SJSA1 (cell line): ENCODE measurements around the gene C16orf95. TPM values are rescaled to one million over a fixed set of nuclear protein-coding genes. Genes with fewer than 3 reads are reported as not detected.
"Not testable (repeated sequence)": the region's sequence is repeated elsewhere in the genome, so short reads cannot be mapped to it uniquely, and the experiment has no call there.

Experiments used
- DNase-seq, 2 experiments: peaks; one replicate each; pipeline ENCODE4 v3.0.0-alpha.2; 2015 to 2020; ENCODE audit warnings: low spot score in 2 of 2, low read depth in 1 of 2
- H3K27ac ChIP-seq: fragments of 250-450 bp; sonication (Bioruptor Pico); 2 replicates; pipeline ENCODE4 v1.5.1; 2020; ENCODE audit warnings: mild to moderate bottlenecking, moderate library complexity
- H3K27me3 ChIP-seq: fragments of 250-450 bp; sonication (Bioruptor Pico); replicated peaks from 2 replicates; pipeline ENCODE4 v1.5.1; 2020; ENCODE audit warnings: mild to moderate bottlenecking, moderate library complexity
- H3K36me3 ChIP-seq: fragments of 250-450 bp; sonication (Bioruptor Pico); 2 replicates; pipeline ENCODE4 v1.5.1; 2020; ENCODE audit warnings: mild to moderate bottlenecking
- H3K4me1 ChIP-seq: fragments of 250-450 bp; sonication (Bioruptor Pico); replicated peaks from 2 replicates; pipeline ENCODE4 v1.6.1; 2021; ENCODE audit warnings: mild to moderate bottlenecking
- H3K4me3 ChIP-seq: fragments of 250-450 bp; sonication (Bioruptor Pico); 2 replicates; pipeline ENCODE4 v1.5.1; 2020; ENCODE audit warnings: mild to moderate bottlenecking
- H3K9me3 ChIP-seq: fragments of 250-450 bp; sonication (Bioruptor Pico); replicated peaks from 2 replicates; pipeline ENCODE4 v1.5.1; 2020; ENCODE audit warnings: mild to moderate bottlenecking
- total RNA-seq: library from RNA; depleted of rRNA; stranded (reverse); fragments of >200 nt; shearing (Covaris generic); gene quantifications from 2 replicates; pipeline ENCODE4 v1.2.3, GENCODE V29; 2014

The C16orf95 gene
- total RNA-seq, 1 experiment from 2014 or later = 4.9 TPM

DNA sequence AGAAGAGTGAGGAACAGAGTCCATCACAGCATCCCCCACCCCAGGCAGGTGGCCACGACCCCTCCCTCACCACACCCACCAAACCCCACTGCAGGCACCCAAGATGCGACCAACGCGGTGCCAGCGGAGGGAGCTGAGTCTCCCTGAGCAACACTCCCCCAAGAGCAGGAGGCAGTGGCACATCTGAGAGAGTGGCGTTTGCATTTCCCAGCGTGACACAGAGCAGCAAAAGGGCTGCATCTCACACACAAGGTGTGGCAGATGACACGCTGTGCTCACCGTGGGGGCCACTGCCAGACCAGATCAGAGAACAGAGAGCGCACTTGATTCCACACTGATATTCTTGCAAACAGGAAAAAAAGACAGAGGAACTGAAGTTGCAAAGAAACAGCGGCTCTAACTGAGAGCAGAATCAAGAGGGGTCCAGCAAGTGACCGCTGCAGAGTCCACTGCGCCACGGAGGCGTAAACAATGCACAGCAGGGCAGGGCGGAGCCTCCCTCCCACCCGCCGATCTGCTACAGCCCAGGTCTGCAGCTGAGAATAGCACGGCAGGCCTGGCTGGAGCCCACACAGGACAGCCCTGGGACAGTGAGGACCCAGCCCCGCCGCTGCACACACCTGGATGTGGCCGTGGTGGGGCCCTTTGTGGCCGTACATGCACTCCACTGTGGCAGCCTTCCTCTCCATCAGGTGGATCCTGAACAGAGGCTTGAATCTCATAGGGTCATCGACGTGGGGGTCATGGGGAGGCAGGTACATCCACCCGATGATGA, 26.0 kb upstream of the C16orf95 start:
- peaks cover 58% of the 10 kb centered on the region for H3K36me3 ChIP-seq
- H3K9me3 ChIP-seq = no peaks in the 10 kb centered on the region
- DNase-seq = no peak

DNA sequence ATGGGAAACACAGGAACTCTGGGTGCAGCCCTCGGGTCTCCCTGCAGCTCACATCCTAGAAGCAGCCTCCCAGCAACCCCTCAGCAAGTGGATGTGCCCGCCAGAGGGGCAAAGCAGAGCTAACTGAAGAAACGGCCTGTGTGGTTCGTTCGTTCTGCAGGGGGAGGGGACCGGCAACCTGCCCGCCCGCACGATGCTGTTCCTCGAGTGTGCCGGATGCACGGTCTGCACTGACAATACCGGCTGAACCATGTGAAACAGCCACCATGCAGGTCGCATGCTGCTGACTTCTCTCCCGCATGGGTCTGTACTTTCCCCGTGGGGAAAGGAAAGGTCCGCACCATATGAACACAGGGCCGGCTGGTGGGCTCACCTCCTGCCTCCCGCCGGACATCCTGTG, 25.3 kb upstream of the C16orf95 start:
- Histone ChIP-seq H3K4me1 (peaks cover 67% of the 10 kb centered on the region), H3K27me3 (no peaks in the 10 kb centered on the region), H3K9me3 (no peaks in the 10 kb centered on the region), H3K36me3 (peaks cover 56% of the 10 kb centered on the region), H3K4me3 (no peak overlapping the region), H3K27ac (no peak overlapping the region)
- no peak for DNase-seq

More for the DNA sequence above, 26.0 kb upstream of the C16orf95 start:
- H3K4me1 ChIP-seq = peaks cover 60% of the 10 kb centered on the region
- no peak overlapping the region for H3K4me3 ChIP-seq
- no peaks in the 10 kb centered on the region for H3K27me3 ChIP-seq
- H3K27ac ChIP-seq = no peak overlapping the region

DNA sequence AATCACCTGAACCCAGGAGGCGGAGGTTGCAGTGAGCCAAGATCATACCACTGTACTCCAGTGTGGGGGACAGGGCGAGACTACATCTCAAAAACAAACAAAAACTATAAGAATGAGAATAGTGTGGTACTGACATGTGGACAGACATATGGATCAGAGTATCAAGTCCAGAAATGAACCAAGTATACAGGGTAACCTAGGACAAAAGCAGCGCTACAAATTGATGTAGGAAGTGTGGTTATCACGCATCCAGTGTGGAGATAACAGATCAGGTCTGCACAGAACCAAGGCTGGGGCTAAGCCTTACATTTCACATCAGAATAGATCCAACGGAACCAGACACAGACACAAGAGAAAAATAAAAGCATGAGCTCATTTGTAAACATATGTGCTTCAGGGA, 23.0 kb upstream of the C16orf95 start:
- Histone ChIP-seq H3K27me3 (no peaks in the 10 kb centered on the region), H3K36me3 (peaks cover 49% of the 10 kb centered on the region), H3K9me3 (no peaks in the 10 kb centered on the region), H3K4me1 (peaks cover 83% of the 10 kb centered on the region), H3K27ac (no peak overlapping the region), H3K4me3 (no peak overlapping the region)
- no peak for DNase-seq

DNA sequence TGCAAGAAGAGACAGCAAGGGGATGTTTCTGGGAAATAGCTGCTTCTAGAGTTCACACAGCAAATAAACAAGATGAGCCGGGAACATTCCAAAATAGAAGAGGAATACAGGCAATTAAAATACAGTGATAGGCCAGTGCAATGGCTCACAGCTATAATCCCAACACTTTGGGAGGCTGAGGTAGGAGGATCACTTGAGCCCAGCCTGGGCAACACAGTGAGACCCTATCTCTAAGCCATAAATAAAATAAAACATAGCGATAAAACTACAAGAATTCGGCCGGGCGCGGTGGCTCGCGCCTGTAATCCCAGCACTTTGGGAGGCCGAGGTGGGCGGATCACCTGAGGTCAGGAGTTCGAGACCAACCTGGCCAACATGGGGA, 22.5 kb upstream of the C16orf95 start:
- peaks cover 54% of the 10 kb centered on the region for H3K36me3 ChIP-seq
- H3K4me3 ChIP-seq, H3K27ac ChIP-seq, DNase-seq, H3K9me3 ChIP-seq, H3K27me3 ChIP-seq: not testable (repeated sequence)
- peaks cover 83% of the 10 kb centered on the region for H3K4me1 ChIP-seq

DNA sequence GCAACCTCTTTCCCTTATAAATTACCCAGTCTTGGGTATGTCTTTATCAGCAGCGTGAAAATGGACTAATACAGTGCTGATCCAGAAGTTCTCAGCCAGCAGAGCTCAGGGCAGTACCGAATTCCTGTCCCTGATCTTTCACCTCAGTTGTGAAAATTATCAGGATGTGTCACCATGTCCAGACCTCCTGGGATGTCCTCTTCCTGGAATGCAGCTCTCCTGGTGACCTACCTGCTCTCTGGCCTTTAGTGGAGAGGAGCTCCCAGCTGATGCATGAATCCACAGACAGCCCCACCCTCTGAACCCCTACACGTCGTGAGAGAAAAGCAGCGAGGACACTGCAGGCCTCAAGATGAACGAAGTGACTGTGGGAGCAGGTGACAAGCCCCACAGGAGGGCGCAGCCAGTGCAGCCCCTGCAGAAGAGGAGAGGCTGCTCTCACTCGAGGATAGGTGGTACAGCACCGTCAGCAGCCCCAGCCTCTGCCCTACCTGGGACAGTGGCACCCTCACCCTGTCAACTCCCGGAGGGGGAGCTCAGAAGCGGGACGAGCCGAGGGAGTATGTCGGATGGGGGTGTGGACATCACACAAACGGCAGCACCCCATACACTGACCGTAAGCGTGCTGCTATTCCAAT, 22.0 kb upstream of the C16orf95 start:
- H3K4me3 ChIP-seq = no peak overlapping the region
- no peaks in the 10 kb centered on the region for H3K27me3 ChIP-seq
- H3K36me3 ChIP-seq = peaks cover 59% of the 10 kb centered on the region
- DNase-seq = no peak
- no peaks in the 10 kb centered on the region for H3K9me3 ChIP-seq
- peaks cover 84% of the 10 kb centered on the region for H3K4me1 ChIP-seq
- H3K27ac ChIP-seq = no peak overlapping the region

DNA sequence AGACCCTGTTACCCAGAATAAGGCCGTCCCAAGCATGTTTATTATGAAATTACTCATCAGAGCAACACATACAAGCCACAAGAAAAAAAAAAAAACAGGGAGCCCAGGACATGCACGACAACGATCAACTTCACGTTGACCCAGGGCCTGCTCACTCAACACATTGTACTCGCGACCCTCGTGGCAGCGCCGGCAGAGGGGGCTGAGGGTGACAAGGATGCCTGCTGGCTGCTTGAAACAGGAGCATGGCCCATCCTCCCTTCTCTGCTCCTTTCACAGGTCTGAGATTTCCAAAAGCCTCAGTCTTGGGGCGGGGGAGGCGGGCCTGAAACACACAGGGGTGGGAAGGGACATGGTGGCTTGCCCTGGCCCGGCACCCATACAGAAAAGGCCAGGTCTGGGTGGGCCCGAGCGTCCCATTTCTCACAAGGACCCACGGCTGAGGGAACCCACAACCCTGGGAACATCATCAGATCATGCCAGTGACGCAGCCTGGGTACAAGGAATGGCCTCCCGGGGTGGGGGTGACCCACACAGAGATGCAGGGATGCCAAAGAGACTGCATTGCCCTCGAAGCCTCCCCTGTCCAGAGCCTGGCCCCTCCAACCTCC, 21.1 kb upstream of the C16orf95 start:
- DNase-seq = no peak
- Histone ChIP-seq H3K27me3 (no peaks in the 10 kb centered on the region), H3K27ac (peak overlapping the region; percentile 54; the same call in 1 of the 2 replicates), H3K36me3 (peaks cover 59% of the 10 kb centered on the region), H3K4me3 (no peak overlapping the region), H3K4me1 (peaks cover 83% of the 10 kb centered on the region), H3K9me3 (no peaks in the 10 kb centered on the region)

DNA sequence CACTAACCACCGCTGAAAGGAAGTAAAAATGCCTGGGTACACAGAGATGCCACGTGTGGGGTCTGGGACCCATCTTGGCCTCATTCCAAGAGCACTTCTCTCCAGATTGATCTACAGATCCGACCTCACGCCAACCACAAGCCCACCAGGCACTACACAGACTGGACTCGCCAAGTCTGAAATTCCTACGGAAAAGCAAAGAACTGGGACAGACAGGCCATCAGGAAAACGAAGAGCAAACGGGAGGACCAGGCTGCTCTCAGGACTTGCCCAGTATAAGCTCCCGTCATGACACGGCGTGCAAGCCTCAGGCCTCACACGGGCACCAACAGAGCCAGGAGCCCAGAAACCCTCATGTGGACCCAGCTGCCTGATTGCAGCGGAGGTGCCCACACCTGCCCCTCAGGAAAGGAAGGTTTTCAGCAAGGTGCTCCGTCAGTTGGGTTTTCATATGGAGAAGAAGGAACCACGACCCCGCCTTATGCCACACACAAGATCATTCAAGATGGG, 20.1 kb upstream of the C16orf95 start:
- Histone ChIP-seq H3K4me3 (no peak overlapping the region), H3K27me3 (no peaks in the 10 kb centered on the region), H3K4me1 (peaks cover 83% of the 10 kb centered on the region), H3K36me3 (peaks cover 56% of the 10 kb centered on the region), H3K27ac (peak overlapping the region; percentile 54), H3K9me3 (no peaks in the 10 kb centered on the region)
- DNase-seq = peak; percentile 87 to 93

DNA sequence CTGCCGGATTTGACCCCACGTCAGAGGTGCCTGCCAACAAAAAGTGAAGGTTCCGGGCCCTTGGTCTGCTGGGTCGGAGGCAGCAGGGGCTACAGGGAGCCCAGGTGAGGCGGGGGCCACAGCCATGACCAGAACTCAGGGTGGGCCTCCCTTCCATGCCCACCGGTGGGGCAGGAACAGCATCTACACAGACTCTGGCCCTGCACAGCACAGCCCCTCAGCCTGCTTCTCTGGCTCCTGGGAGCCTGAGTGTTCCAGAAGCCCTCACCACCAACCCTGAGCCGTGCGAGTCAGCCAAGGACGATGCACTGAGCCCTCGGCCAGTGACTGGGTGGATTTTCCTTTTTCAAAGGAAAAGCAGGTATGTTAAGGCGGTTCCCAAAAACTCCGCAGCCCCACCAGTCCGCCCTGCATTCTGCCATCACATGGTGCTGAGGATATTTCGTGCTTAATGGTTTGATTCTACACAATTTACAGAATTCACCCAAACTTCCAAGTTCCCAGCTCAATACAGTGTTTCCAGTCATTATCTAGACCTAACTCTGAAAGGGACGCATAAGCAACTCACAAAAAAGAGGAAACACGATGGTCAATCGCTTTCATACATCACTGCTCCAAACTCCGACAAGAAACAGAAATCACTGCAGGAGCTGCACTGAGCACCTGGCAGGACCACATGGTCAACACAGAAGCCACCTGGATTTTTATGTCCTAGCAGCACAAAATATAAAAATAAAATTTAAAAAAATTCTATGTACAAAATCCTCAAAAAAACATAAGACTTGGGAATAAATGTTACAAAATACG, 19.4 kb upstream of the C16orf95 start:
- no peaks in the 10 kb centered on the region for H3K9me3 ChIP-seq
- peaks cover 83% of the 10 kb centered on the region for H3K4me1 ChIP-seq
- H3K27me3 ChIP-seq = no peaks in the 10 kb centered on the region
- peaks cover 56% of the 10 kb centered on the region for H3K36me3 ChIP-seq
- H3K27ac ChIP-seq = peak overlapping the region; percentile 37
- no peak for DNase-seq
- no peak overlapping the region for H3K4me3 ChIP-seq

DNA sequence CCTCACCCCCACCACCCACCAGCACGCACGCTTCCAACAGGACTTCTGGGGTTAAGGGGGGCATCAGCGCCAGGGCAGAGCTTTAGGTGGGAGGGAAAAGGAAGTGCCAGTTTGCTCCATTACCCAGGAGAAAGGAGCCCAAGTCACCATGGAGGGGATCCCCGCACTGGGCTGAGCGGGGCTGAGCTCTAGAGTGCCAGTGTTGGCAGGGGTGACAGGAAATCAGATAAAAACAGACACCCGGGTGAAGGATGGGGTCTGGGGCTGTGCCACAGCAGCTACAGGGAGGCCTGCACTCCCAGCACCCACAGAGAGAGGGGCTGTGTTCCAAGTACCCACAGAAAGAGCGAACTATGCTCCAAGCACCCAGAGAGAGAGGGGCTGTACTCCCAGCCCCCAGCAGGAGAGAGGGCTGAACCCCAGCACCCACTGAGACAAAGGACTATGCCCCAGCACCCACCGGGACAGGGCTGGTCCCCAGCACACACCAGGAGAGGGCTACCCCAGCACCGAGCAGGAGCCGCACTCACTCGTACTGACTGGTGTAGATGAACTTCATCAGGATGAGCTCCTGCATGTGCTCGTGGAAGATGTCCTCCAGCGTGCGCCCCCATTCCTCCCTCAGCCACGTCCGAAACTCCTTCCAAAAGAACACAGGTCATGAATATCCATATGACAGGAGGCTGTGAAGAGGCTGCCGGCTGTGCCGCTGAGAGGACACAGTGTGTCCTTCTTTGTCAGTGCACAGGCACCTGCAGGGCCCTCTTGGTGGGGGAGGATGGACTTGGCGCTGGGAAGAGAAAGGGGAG, 18.6 kb upstream of the C16orf95 start:
- Histone ChIP-seq H3K4me3 (no peak overlapping the region), H3K4me1 (peaks cover 77% of the 10 kb centered on the region), H3K9me3 (no peaks in the 10 kb centered on the region), H3K27me3 (no peaks in the 10 kb centered on the region), H3K27ac (no peak overlapping the region), H3K36me3 (peaks cover 63% of the 10 kb centered on the region)
- DNase-seq = no peak

DNA sequence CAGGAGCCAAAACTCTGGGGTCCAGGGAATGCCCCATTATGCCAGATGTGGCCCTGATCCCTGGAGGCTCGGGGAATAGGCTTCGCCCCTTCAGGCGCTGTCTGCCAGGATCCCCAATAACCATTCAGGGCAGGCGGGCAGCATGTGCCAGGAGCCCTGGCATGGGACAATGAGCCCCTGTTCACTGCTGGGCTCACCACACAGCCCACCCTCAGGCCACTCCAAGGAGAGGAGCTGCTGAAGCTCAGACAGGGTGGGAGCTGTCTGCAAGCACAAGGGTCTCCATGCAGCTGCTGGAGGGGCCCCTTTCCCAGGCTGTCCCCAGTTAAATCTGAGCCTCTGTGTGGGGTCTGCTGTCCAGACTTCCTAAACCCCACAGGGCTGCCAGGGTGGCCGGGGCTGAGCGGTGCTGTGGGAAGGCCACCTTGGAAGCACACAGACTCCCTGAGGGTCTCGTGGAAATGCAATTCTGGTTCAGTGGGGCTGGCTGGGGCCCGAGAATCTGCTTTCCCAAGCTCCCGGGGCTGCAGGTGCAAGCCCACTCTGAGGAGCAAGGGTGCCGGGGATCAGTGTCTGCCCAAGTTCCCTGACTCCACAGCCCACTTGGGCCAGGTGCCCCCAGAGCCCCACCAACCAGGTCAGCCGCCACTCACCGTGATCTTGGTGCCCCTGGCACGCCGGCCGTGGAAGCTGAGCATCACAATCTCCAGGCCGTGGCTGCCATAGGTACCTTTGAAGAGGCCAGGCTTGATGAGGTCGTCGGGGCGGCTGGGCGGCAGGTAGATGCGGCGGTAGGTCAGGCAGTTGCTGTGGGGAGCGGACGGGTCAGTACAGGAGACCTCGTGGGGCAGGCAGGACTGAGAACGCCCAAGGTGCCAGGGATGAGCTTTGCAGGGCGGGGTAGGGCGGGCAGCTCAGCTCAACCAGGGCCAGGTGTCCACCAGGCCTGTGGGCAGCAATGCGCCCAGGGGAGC, 17.7 kb upstream of the C16orf95 start:
- Histone ChIP-seq H3K27ac (peak overlapping the region; percentile 37; the same call in 1 of the 2 replicates), H3K4me1 (peaks cover 68% of the 10 kb centered on the region), H3K4me3 (no peak overlapping the region), H3K9me3 (no peaks in the 10 kb centered on the region), H3K27me3 (no peaks in the 10 kb centered on the region), H3K36me3 (peaks cover 72% of the 10 kb centered on the region)
- peak; percentile 63 to 70 for DNase-seq

DNA sequence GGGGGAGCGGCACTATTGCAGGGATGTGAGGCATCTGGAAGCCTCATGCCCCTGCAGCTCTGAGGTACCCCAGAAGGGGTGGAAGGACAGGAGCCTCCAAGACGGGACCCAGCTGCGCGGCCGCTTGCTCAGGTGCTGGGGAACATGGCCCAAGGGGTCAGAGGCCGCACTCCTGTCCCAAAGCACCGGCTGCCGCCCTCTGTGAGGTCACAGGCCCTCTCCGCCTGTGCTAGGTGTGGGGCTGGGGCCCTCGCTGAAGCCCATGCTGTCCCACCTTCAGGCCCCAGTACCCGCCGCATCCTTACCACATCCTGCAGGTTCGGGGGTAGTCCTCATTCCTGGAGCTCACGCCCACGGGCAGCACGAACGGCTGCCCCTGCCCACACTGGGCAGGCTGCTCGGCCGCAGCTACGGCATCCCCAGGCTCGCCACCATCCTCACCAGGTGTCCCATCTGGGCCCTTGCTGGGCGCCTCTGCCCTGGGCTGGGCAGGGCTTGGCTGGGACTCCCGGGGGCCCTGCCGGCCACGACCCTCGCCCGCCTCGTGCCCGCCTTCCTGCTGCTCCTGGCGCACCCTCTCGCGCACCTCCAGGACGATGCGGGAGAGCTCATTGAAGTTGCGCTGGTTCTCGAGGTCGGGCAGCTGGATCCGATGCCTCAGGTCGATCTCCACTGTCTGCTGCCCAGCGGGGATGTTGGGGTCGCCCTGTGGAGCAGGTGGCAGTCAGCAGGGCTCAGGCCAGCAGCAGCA, 16.6 kb upstream of the C16orf95 start:
- H3K9me3 ChIP-seq = no peaks in the 10 kb centered on the region
- H3K4me3 ChIP-seq = no peak overlapping the region
- DNase-seq = no peak
- H3K4me1 ChIP-seq = peaks cover 57% of the 10 kb centered on the region
- peaks cover 77% of the 10 kb centered on the region for H3K36me3 ChIP-seq
- no peak overlapping the region for H3K27ac ChIP-seq
- no peaks in the 10 kb centered on the region for H3K27me3 ChIP-seq
